HCT116 (cell line): ENCODE data around the gene TTLL9. TPM values are rescaled to one million over a fixed set of nuclear protein-coding genes. Genes with fewer than 3 reads are reported as not detected.

ENCODE experiments used
- ATAC-seq: fragments of 200-7000 bp; cut with Tn5 transposase; 2 replicates; pipeline ENCODE4 v1.9.1; 2020; ENCODE audit warnings: mild to moderate bottlenecking, moderate library complexity
- BruUV-seq: library from RNA; stranded (reverse); fragments of 400-500 nt; replicated peaks from 2 replicates; lab custom pipeline; 2021; lab: Mats Ljungman, UMichigan
- CTCF ChIA-PET: fragments of 300-600 bp; sonication (Branson Sonifier 250); formaldehyde crosslinking; loops from one replicate; lab custom pipeline; 2021; ENCODE audit warnings: antibody characterized with exemption; lab: Charles Lee
- POLR2A ChIA-PET: fragments of 300-600, 350-600 bp; sonication (Branson Sonifier 250); formaldehyde crosslinking; loops from one replicate; lab custom pipeline; 2021; ENCODE audit warnings: antibody characterized with exemption; lab: Charles Lee
- RAD21 ChIA-PET, 2 experiments: fragments of 300-600 bp; sonication (Branson Sonifier 250); formaldehyde crosslinking; loops; one replicate each; lab custom pipeline; 2023; ENCODE audit warnings: low total read pairs in 2 of 2; ENCODE audit not compliant: uncharacterized antibody in 2 of 2, unreplicated experiment in 2 of 2, low non-redundant PET in 1 of 2; lab: Charles Lee
- DNase-seq: peaks from one replicate; pipeline ENCODE4 v3.0.0-alpha.2; 2010; ENCODE audit warnings: low read depth, low spot score
- H2AFZ ChIP-seq: fragments of 200-600 bp; shearing (Covaris generic), sonication (generic); 2 replicates; pipeline ENCODE4 v1.6.1; 2017; ENCODE audit warnings: low read depth, mixed run types, mixed read lengths, antibody characterized with exemption, low read length; ENCODE audit not compliant: poor library complexity, severe bottlenecking
- H3K27ac ChIP-seq: 2 replicates; pipeline ENCODE4 v1.5.1; 2012; ENCODE audit warnings: low read depth, low read length
- H3K27me3 ChIP-seq: fragments of 200-600 bp; sonication (generic); 2 replicates; pipeline ENCODE4 v1.6.1; 2016; ENCODE audit warnings: mixed run types, low read length, mixed read lengths; ENCODE audit not compliant: insufficient read depth
- H3K36me3 ChIP-seq, 2 experiments: fragments of 200-500 bp in 1 of 2; fragments of 200-600 bp in 1 of 2; sonication (Bioruptor generic) in 1 of 2; sonication (generic) in 1 of 2; 2 replicates each; pipeline versions ENCODE4 v1.5.1 to v1.6.1; 2014 to 2016; ENCODE audit warnings: low read length in 2 of 2, inconsistent platforms in 1 of 2, mixed read lengths in 1 of 2, mixed run types in 1 of 2; ENCODE audit not compliant: insufficient read depth in 2 of 2, control insufficient read depth in 1 of 2
- H3K4me1 ChIP-seq, 2 experiments: fragments of 200-600 bp in 1 of 2; sonication (generic) in 1 of 2; 2 replicates each; pipeline versions ENCODE4 v1.5.1 to v1.6.1; 2012 to 2017; ENCODE audit warnings: low read length in 2 of 2, inconsistent platforms in 1 of 2, mild to moderate bottlenecking in 1 of 2, mixed read lengths in 1 of 2, mixed run types in 1 of 2, moderate library complexity in 1 of 2; ENCODE audit not compliant: insufficient read depth in 2 of 2, control insufficient read depth in 1 of 2
- H3K4me2 ChIP-seq: fragments of 200-600 bp; sonication (generic); 2 replicates; pipeline ENCODE4 v1.6.1; 2017; ENCODE audit warnings: mixed run types, low read length, mixed read lengths
- H3K4me3 ChIP-seq, 2 experiments: fragments of 200-600 bp in 1 of 2; sonication (generic) in 1 of 2; replicated peaks in 1 of 2; 2 replicates each; pipeline ENCODE4 v1.5.1; 2011 to 2016; ENCODE audit warnings: low read length in 2 of 2, control low read depth in 1 of 2, low read depth in 1 of 2, mild to moderate bottlenecking in 1 of 2, mixed read lengths in 1 of 2, mixed run types in 1 of 2
- H3K79me2 ChIP-seq: fragments of 200-600 bp; sonication (generic); 2 replicates; pipeline ENCODE4 v1.6.1; 2017; ENCODE audit warnings: mild to moderate bottlenecking, mixed run types, low read length, moderate library complexity, mixed read lengths; ENCODE audit not compliant: insufficient read depth
- H3K9ac ChIP-seq: fragments of 200-600 bp; sonication (generic); 2 replicates; pipeline ENCODE4 v1.6.1; 2016; ENCODE audit warnings: low read length, mixed read lengths
- H3K9me2 ChIP-seq: fragments of 200-600 bp; sonication (generic), shearing (Covaris generic); 2 replicates; pipeline ENCODE4 v1.6.1; 2017; ENCODE audit warnings: mixed run types, mild to moderate bottlenecking, moderate library complexity; ENCODE audit not compliant: insufficient read depth
- H3K9me3 ChIP-seq, 2 experiments: fragments of 200-500 bp in 1 of 2; fragments of 200-600 bp in 1 of 2; sonication (Bioruptor generic) in 1 of 2; sonication (generic) in 1 of 2; 2 replicates each; pipeline ENCODE4 v1.6.1; 2014 to 2017; ENCODE audit warnings: low read length in 2 of 2, mixed read lengths in 2 of 2, inconsistent platforms in 1 of 2, low read depth in 1 of 2, mild to moderate bottlenecking in 1 of 2, mixed run types in 1 of 2, moderate library complexity in 1 of 2; ENCODE audit not compliant: control insufficient read depth in 1 of 2, insufficient read depth in 1 of 2
- H4K20me1 ChIP-seq: fragments of 200-600 bp; sonication (generic), shearing (Covaris generic); 2 replicates; pipeline ENCODE4 v1.6.1; 2017; ENCODE audit warnings: mixed run types, mild to moderate bottlenecking, moderate library complexity; ENCODE audit not compliant: insufficient read depth
- ATF3 ChIP-seq: IDR thresholded peaks from 2 replicates; pipeline ENCODE4 v1.6.1; 2012
- CEBPB ChIP-seq: IDR thresholded peaks from 2 replicates; pipeline ENCODE4 v1.6.1; 2012; ENCODE audit warnings: low read depth
- CTCF ChIP-seq, 3 experiments: fragments of 200-600 bp in 1 of 3; sonication (generic) in 1 of 3; IDR thresholded peaks in 2 of 3; conservative IDR thresholded peaks in 1 of 3; 2 replicates each; pipeline ENCODE4 v1.5.1; 2012 to 2017; ENCODE audit warnings: low read depth in 2 of 3, low read length in 2 of 3, antibody characterized with exemption in 1 of 3, borderline replicate concordance in 1 of 3, control low read depth in 1 of 3, mild to moderate bottlenecking in 1 of 3, mixed read lengths in 1 of 3, mixed run types in 1 of 3, moderate library complexity in 1 of 3; ENCODE audit not compliant: insufficient read depth in 1 of 3
- EGR1 ChIP-seq: IDR thresholded peaks from 2 replicates; pipeline ENCODE4 v1.6.1; 2012; ENCODE audit warnings: low read depth
- ELF1 ChIP-seq: IDR thresholded peaks from 2 replicates; pipeline ENCODE4 v1.6.1; 2012; ENCODE audit warnings: low read depth, borderline replicate concordance
- EZH2 ChIP-seq: fragments of 200-600 bp; sonication (generic); IDR thresholded peaks from 2 replicates; pipeline ENCODE4 v1.6.1; 2017; ENCODE audit warnings: antibody characterized with exemption, mixed run types
- EZH2phosphoT487 ChIP-seq: fragments of 200-600 bp; IDR thresholded peaks from 2 replicates; pipeline ENCODE4 v1.6.1; 2018; ENCODE audit warnings: antibody characterized with exemption, borderline replicate concordance
- FOSL1 ChIP-seq: IDR thresholded peaks from 2 replicates; pipeline ENCODE4 v1.6.1; 2012; ENCODE audit warnings: low read depth
- POLR2A ChIP-seq: IDR thresholded peaks from 2 replicates; pipeline ENCODE4 v1.7.0; 2011; ENCODE audit warnings: borderline replicate concordance; ENCODE audit not compliant: insufficient read depth, insufficient read length; ENCODE audit errors: extremely low read depth
- POLR2AphosphoS5 ChIP-seq: IDR thresholded peaks from 2 replicates; pipeline ENCODE4 v1.6.1; 2011; ENCODE audit warnings: mild to moderate bottlenecking, low read depth, low read length, moderate library complexity
- RAD21 ChIP-seq: IDR thresholded peaks from 2 replicates; pipeline ENCODE4 v1.6.1; 2012; ENCODE audit warnings: low read depth, mild to moderate bottlenecking
- SIN3A ChIP-seq: IDR thresholded peaks from 2 replicates; pipeline ENCODE4 v1.6.1; 2012; ENCODE audit warnings: low read depth
- SRF ChIP-seq: IDR thresholded peaks from 2 replicates; pipeline ENCODE4 v1.6.1; 2012; ENCODE audit warnings: low read depth
- TCF7L2 ChIP-seq: IDR thresholded peaks from 2 replicates; pipeline ENCODE4 v1.7.0; 2011; ENCODE audit warnings: borderline replicate concordance, inconsistent platforms; ENCODE audit not compliant: insufficient read depth, insufficient read length; ENCODE audit errors: extremely low read depth
- ZBTB33 ChIP-seq: IDR thresholded peaks from 2 replicates; pipeline ENCODE4 v1.6.1; 2011; ENCODE audit warnings: mild to moderate bottlenecking, low read length, moderate library complexity; ENCODE audit not compliant: insufficient replicate concordance; ENCODE audit errors: extremely low read depth
- ZFX ChIP-seq: fragments of 450-650 bp; IDR thresholded peaks from 2 replicates; pipeline ENCODE4 v1.6.1; 2017
- ZNF274 ChIP-seq: fragments of 200-500 bp; sonication (Bioruptor generic); IDR thresholded peaks from 2 replicates; pipeline ENCODE4 v1.6.1; 2014; ENCODE audit warnings: mild to moderate bottlenecking, low read depth, low read length, inconsistent platforms
- intact Hi-C: fragments of 100-400 bp; cut with micrococcal nuclease; formaldehyde crosslinking; loops from 2 replicates; pipeline ENCODE4 v1.10.0; 2022
- total RNA-seq: library from RNA; stranded (reverse); gene quantifications from one replicate; pipeline ENCODE4 v1.2.1, GENCODE V29; 2021; ENCODE audit not compliant: unreplicated experiment
- TF ChIP-seq, protein P1 (sequence below): IDR thresholded peaks from 2 replicates; pipeline ENCODE4 v1.6.1; 2012
- TF ChIP-seq, protein P2 (sequence below): IDR thresholded peaks from 2 replicates; pipeline ENCODE4 v1.6.1; 2012; ENCODE audit warnings: low read depth

The TTLL9 gene
- total RNA-seq, 1 experiment from 2014 or later: not detected

GRCh38 chr20:31838646-31839292 is 31.7 kb upstream of the TTLL9 start:
- H3K36me3 ChIP-seq: no peaks in the 10 kb centered on the region
- no peaks in the 10 kb centered on the region for H3K9me2 ChIP-seq
- no peaks in the 10 kb centered on the region for H4K20me1 ChIP-seq
- H3K4me1 ChIP-seq: peaks cover 31 to 64% of the 10 kb centered on the region in 2 experiments
- ATAC-seq (no peak), DNase-seq (no peak)
- ChIA-PET RAD21 (no interaction called here), CTCF (interaction anchor here (0.8 to 3.4 kb wide), 5 partner anchors 9 to 193 kb away, joined by 3 to 20 read pairs (median 4); no protein-coding TSS in a partner anchor), POLR2A (interaction anchor here (1.1 kb wide), 1 partner anchor 16 kb away, joined by 4 read pairs; no protein-coding TSS in a partner anchor)
- no peaks in the 10 kb centered on the region for H3K27me3 ChIP-seq
- TF ChIP-seq POLR2A: no peak
- no peak for TF ChIP-seq ATF3
- TF ChIP-seq EZH2phosphoT487: no peak
- no peak for TF ChIP-seq EGR1
- TF ChIP-seq, protein P1, sequence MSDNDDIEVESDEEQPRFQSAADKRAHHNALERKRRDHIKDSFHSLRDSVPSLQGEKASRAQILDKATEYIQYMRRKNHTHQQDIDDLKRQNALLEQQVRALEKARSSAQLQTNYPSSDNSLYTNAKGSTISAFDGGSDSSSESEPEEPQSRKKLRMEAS: no peak
- no peak for TF ChIP-seq CEBPB
- TF ChIP-seq, protein P2, sequence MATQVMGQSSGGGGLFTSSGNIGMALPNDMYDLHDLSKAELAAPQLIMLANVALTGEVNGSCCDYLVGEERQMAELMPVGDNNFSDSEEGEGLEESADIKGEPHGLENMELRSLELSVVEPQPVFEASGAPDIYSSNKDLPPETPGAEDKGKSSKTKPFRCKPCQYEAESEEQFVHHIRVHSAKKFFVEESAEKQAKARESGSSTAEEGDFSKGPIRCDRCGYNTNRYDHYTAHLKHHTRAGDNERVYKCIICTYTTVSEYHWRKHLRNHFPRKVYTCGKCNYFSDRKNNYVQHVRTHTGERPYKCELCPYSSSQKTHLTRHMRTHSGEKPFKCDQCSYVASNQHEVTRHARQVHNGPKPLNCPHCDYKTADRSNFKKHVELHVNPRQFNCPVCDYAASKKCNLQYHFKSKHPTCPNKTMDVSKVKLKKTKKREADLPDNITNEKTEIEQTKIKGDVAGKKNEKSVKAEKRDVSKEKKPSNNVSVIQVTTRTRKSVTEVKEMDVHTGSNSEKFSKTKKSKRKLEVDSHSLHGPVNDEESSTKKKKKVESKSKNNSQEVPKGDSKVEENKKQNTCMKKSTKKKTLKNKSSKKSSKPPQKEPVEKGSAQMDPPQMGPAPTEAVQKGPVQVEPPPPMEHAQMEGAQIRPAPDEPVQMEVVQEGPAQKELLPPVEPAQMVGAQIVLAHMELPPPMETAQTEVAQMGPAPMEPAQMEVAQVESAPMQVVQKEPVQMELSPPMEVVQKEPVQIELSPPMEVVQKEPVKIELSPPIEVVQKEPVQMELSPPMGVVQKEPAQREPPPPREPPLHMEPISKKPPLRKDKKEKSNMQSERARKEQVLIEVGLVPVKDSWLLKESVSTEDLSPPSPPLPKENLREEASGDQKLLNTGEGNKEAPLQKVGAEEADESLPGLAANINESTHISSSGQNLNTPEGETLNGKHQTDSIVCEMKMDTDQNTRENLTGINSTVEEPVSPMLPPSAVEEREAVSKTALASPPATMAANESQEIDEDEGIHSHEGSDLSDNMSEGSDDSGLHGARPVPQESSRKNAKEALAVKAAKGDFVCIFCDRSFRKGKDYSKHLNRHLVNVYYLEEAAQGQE: no peak
- TF ChIP-seq ZFX: no peak
- no peak for TF ChIP-seq ZNF274
- no peak for TF ChIP-seq EZH2
- TF ChIP-seq ELF1: no peak
- TF ChIP-seq RAD21: no peak
- TF ChIP-seq ZBTB33: no peak
- no peak for TF ChIP-seq POLR2AphosphoS5
- TF ChIP-seq SIN3A: no peak
- no peak for TF ChIP-seq CTCF (IDR thresholded peaks at IDR 0.05 in 2 of 3, conservative IDR thresholded peaks at IDR 0.05 in 1 of 3; ENCODE audit: borderline replicate concordance in 1 of 3, insufficient read depth in 1 of 3, low read depth in 2 of 3, low read length in 2 of 3)
- TF ChIP-seq FOSL1: no peak
- no peak for TF ChIP-seq TCF7L2
- TF ChIP-seq SRF: no peak
- H3K4me2 ChIP-seq: no peak overlapping the region
- H3K27ac ChIP-seq: no peak overlapping the region
- intact Hi-C loops: no loop called here
- H2AFZ ChIP-seq: no peak overlapping the region
- no peaks in the 10 kb centered on the region for H3K9me3 ChIP-seq
- no peak overlapping the region for H3K9ac ChIP-seq
- no peak overlapping the region for H3K4me3 ChIP-seq
- no peaks in the 10 kb centered on the region for H3K79me2 ChIP-seq
- no TSS peak for BruUV-seq
